Measurements from ENCODE around the gene PRR29. TPM values are rescaled to one million over a fixed set of nuclear protein-coding genes. Genes with fewer than 3 reads are reported as not detected.

The PRR29 gene
- total RNA-seq, 1 experiment from 2014 or later, result 0.77 TPM

DNA sequence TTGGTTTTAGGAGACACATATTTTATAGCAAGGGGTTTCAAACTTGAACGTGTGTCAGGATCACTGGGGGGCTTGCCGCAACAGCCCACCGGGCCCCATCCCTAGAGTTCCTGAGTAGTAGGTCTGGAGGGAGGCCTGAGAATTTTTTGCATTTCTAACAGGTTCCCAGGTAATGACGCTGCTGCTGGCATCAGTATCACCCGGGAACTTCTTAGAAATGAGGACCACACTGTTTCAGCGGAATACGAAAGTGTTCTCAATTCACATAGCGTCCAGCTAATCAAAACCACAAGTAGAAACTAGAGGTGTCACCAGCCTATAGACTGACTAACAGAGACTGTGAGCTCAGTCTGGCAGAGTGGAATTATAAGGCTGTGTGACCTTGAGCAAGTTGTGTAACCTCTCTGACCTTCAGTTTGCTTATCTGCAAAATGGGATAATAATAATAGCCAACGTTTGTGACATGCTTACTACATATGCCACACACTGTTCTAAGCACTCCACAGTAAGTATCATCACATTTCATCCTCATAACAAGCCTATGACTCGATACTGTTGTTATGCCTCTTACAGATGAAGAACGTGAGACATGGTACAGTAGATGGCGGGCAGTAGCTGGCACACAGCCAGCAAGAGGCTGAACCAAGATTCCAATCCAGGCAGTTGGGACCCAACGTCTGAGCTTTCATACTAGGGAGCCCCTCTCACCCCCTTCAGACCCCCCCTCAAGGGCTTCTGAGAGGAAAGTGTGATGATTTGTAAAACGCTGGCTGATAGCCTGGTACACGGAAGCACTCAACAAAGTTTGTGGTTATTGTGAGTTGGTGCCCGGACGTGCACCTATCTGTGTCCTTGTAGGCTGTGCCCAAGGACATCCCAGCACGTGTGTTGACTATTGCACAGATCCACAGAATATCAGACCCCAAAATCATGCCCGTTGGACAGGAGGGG, 26.9 kb downstream of the PRR29 start:
- no peaks in the 10 kb centered on the region for H3K27me3 ChIP-seq (ENCODE audit: low read length)
- H3K27ac ChIP-seq (ENCODE audit: low read length), result no peak overlapping the region
- CTCF ChIA-PET, result interaction anchor here (0.6 to 7.9 kb wide), 8 partner anchors 9 to 274 kb away, joined by 3 to 296 read pairs (median 4); no protein-coding TSS in a partner anchor
- H3K4me2 ChIP-seq (ENCODE audit: low read length), result peak overlapping the region; percentile 90
- no peaks in the 10 kb centered on the region for H3K79me2 ChIP-seq (ENCODE audit: low read length)
- no peaks in the 10 kb centered on the region for H4K20me1 ChIP-seq (ENCODE audit: low read length)
- peak; percentile 39 for ATAC-seq
- POLR2A ChIA-PET (ENCODE audit: unreplicated experiment), result no interaction called here
- H3K9me3 ChIP-seq (ENCODE audit: low read length), result no peaks in the 10 kb centered on the region
- intact Hi-C loops (cut with micrococcal nuclease), result loop anchor here (5.0 kb wide), 1 partner anchor 57 kb away; no protein-coding TSS in a partner anchor
- H3K9me2 ChIP-seq (replicated peaks; ENCODE audit: low read length), result no peaks in the 10 kb centered on the region
- peaks cover 4% of the 10 kb centered on the region; the same call in 1 of the 2 replicates for H3K4me1 ChIP-seq (ENCODE audit: insufficient read depth, low read length)
- H2AFZ ChIP-seq (ENCODE audit: low read length), result peak overlapping the region; percentile 97
- peak overlapping the region; percentile 70 for H3K4me3 ChIP-seq (ENCODE audit: low read length)
- DNase-seq, result peak; percentile 43
- BruUV-seq (replicated peaks), result no TSS peak
- H3K36me3 ChIP-seq (ENCODE audit: low read depth, low read length), result no peaks in the 10 kb centered on the region
- H3K9ac ChIP-seq (ENCODE audit: low read length), result no peak overlapping the region
- no peaks in the 10 kb centered on the region for H3F3A ChIP-seq (ENCODE audit: low read length, unreplicated experiment)
- TF ChIP-seq, protein P1, sequence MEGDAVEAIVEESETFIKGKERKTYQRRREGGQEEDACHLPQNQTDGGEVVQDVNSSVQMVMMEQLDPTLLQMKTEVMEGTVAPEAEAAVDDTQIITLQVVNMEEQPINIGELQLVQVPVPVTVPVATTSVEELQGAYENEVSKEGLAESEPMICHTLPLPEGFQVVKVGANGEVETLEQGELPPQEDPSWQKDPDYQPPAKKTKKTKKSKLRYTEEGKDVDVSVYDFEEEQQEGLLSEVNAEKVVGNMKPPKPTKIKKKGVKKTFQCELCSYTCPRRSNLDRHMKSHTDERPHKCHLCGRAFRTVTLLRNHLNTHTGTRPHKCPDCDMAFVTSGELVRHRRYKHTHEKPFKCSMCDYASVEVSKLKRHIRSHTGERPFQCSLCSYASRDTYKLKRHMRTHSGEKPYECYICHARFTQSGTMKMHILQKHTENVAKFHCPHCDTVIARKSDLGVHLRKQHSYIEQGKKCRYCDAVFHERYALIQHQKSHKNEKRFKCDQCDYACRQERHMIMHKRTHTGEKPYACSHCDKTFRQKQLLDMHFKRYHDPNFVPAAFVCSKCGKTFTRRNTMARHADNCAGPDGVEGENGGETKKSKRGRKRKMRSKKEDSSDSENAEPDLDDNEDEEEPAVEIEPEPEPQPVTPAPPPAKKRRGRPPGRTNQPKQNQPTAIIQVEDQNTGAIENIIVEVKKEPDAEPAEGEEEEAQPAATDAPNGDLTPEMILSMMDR (conservative IDR thresholded peaks at IDR 0.05; ENCODE audit: low read depth, low read length), result no peak
- no peak for TF ChIP-seq EZH2 (IDR thresholded peaks at IDR 0.05; ENCODE audit: low read length, unreplicated experiment)
- TF ChIP-seq EZH2phosphoT487 (IDR thresholded peaks at IDR 0.05; ENCODE audit: borderline replicate concordance, low read length), result no peak

GRCh38 chr17:64025732-64026294, 27.7 kb downstream of the PRR29 start:
- no peaks in the 10 kb centered on the region for H4K20me1 ChIP-seq (ENCODE audit: low read length)
- TF ChIP-seq, protein P1 (conservative IDR thresholded peaks at IDR 0.05; ENCODE audit: low read depth, low read length), result peak; percentile 99
- TF ChIP-seq EZH2 (IDR thresholded peaks at IDR 0.05; ENCODE audit: low read length, unreplicated experiment) (no peak), EZH2phosphoT487 (IDR thresholded peaks at IDR 0.05; ENCODE audit: borderline replicate concordance, low read length) (no peak)
- H3F3A ChIP-seq (ENCODE audit: low read length, unreplicated experiment), result no peaks in the 10 kb centered on the region
- ChIA-PET CTCF (interaction anchor here (0.6 to 7.9 kb wide), 10 partner anchors 9 to 273 kb away, joined by 3 to 296 read pairs (median 4); no protein-coding TSS in a partner anchor), POLR2A (ENCODE audit: unreplicated experiment) (no interaction called here)
- no TSS peak for BruUV-seq (replicated peaks)
- ATAC-seq (peak; percentile 87), DNase-seq (peak; percentile 89)
- H3K4me3 ChIP-seq (ENCODE audit: low read length), result peak overlapping the region; percentile 70
- peaks cover 4% of the 10 kb centered on the region; the same call in 1 of the 2 replicates for H3K4me1 ChIP-seq (ENCODE audit: insufficient read depth, low read length)
- H3K4me2 ChIP-seq (ENCODE audit: low read length), result peak overlapping the region; percentile 90
- no peak overlapping the region for H3K27ac ChIP-seq (ENCODE audit: low read length)
- intact Hi-C loops (cut with micrococcal nuclease), result loop anchor here (5.0 kb wide), 1 partner anchor 56 kb away; no protein-coding TSS in a partner anchor
- H3K9me2 ChIP-seq (replicated peaks; ENCODE audit: low read length), result no peaks in the 10 kb centered on the region
- H3K79me2 ChIP-seq (ENCODE audit: low read length), result no peaks in the 10 kb centered on the region
- no peaks in the 10 kb centered on the region for H3K36me3 ChIP-seq (ENCODE audit: low read depth, low read length)
- no peaks in the 10 kb centered on the region for H3K9me3 ChIP-seq (ENCODE audit: low read length)
- no peak overlapping the region for H3K9ac ChIP-seq (ENCODE audit: low read length)
- no peaks in the 10 kb centered on the region for H3K27me3 ChIP-seq (ENCODE audit: low read length)
- H2AFZ ChIP-seq (ENCODE audit: low read length), result peak overlapping the region; percentile 97

All from PC-3 (cell line).